Stimulated activated naive CD8-positive, alpha-beta T cell treated with anti-CD3 and anti-CD28 coated beads, Interleukin-15, Interleukin-2, amounts not matched to agents 100 U/mL and 50 U/mL, for 24 hours (primary cell): ENCODE results near the gene TRIP13.
A peak's percentile ranks its signal among the peaks of the same experiment; 100 is the strongest.
"Not testable (repeated sequence)": the region's sequence is repeated elsewhere in the genome, so short reads cannot be mapped to it uniquely, and the experiment has no call there.

Experiments
- ATAC-seq: fragments of 150-1000 bp; cut with Tn5 transposase; one replicate; pipeline ENCODE4 v1.10.0; 2021
- DNase-seq: peaks from one replicate; pipeline ENCODE4 v3.0.0; 2021

TRIP13 gene

GRCh38 chr5:891837-892393 lies 769 bp upstream of the TRIP13 start:
- no peak for DNase-seq
- ATAC-seq: peak; percentile 6

DNA sequence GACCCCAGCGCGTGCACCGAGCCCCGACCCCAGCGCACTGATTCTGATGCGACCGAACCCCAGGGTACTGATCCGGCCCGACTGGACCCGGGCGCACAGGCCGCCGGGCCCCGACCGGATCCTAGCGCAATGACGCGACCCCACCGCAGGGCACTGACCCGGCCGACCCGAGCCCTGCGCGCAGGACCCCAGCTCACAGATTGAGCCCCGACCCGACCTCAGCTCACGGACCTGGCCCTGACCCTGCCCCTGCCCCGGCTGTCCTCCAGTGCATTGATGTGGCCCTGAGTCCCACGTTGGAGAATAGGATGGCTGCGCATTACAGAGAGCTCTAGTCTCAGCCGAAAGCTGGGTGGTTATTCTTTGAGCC lies 438 bp downstream of the TRIP13 start:
- ATAC-seq (peak; percentile 16), DNase-seq (peak; percentile 23)

DNA sequence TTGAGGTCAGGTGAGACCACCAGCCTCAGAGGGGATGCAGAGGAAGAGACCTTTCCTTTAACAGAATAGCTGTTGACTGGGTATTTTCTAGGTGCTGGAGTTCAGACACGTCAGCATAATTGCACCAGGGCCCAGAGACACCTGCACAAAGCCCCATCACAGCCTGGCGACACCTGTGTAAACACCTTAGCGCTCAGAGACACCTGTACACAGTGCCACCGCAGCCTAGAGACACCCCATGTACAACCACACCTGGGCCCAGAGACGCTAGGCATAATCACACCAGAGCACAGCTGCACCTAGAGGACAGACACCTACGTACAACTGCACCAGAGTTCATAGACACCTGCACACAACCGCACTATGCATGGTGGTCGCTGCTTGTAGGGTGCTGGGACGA lies 1.0 kb downstream of the TRIP13 start:
- DNase-seq (no peak), ATAC-seq (no peak)

DNA sequence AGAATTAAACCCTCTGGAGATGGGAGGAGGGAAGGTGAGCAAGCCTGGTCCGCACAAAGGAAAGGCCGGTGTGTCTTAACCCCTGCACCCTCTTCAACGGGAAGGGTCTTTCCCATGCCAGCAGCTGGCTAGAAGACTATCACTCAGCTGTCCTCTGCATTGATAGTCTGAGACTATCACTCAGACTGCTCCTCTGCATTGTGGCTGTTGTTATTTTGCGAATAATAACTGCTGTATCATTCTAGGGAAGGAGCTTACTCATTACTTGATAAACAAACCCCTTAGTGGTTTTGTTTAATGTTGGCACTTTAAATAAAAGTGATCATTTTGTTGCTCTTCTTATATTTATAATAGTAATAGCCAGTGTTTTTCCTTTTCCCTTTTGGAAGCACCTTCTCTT lies 8.1 kb downstream of the TRIP13 start:
- no peak for DNase-seq
- no peak for ATAC-seq

- no peak for ATAC-seq
Observed at GRCh38 chr5:902129-902916, 9.6 kb downstream of the TRIP13 start.

GRCh38 chr5:903756-904096 lies 11.0 kb downstream of the TRIP13 start:
- ATAC-seq: no peak
- no peak for DNase-seq

More at GRCh38 chr5:902129-902916, 9.6 kb downstream of the TRIP13 start:
- DNase-seq: no peak

DNA sequence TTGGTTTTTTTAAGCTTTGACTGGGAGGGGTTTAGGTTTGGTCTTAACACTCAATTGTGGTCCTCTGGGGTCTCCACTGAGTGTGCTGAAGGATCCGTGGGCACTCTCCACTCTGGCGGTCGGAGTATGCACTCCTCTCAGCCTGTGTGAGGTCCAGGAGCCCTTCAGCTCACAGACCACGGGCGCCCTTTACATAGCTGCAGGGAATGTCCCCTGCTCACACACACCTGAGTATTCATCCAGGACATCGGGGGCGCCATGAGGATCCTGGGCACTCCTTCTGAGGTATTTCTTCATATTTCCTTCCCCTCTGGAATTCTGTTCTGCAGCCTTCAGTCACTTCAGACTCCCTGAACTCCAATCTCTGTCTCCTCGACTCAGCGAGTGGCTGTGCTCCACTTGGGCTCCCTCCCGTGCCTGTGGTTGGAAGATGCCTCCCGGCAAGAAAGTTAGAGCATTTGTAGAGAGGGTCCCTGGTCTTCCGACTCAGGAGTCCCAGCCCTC lies 12.5 kb downstream of the TRIP13 start:
- no peak for ATAC-seq
- DNase-seq: no peak

- DNase-seq: no peak
- ATAC-seq: no peak
Observed at GRCh38 chr5:907366-907910, 14.8 kb downstream of the TRIP13 start.

- DNase-seq: no peak
- no peak for ATAC-seq
Observed at GRCh38 chr5:908172-908571, 15.5 kb downstream of the TRIP13 start.

DNA sequence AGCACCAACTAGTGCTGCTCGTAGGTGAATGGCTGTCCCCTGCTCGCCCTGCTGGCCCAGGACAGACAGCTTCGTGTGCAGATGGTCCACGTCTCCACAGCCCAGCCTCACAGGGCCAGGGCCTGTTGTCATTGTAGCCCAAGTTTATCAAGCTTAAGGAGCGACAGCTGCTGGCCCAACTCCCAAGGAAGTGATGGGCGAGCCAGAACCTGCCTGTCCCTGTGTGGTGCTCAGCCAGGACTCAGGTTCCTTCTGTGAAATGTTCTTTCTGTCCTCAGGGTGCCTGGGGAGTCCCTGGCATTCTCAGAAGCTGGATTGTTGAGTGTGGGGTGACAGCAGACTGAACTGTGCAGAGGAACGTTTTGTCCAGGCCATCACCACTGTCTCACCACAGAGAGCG lies 16.4 kb downstream of the TRIP13 start:
- ATAC-seq (no peak), DNase-seq (no peak)

DNA sequence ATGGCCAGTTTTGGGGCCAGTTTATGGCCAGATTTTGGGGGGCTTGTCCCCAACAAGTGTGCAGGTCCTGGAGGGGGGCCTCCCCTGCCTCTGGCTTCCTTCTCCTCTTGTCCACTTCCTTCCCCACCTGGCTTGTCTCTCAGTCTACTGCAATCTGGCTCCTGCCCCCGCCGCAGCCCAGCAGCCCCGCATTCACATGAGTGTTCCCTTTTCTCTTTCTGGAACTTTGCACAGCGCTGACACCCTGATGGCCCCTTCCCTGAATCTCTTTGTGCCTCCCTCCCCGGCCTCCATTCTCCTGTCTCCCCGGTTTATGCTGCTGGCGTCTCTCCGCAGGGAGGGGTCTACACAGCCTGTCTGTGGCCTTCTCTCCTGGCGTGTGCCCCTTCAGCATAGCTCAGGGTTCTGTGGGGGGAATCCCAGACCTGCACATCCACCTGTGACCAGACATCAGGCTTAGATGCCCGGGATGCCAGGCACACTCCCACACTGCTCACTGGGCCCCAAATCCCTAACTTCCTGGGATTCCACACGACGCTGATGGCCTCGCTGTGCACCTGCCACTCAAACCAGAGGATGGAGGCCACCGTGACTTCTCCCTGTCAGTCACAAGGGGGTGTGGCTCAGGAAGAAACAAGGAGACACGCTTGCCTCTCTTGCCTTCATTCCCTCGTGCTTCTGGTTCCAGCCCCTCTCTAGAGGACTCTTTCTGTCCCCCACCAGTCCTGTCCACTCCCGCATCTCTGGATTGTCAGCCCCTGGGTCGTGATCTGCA lies 17.5 kb downstream of the TRIP13 start:
- ATAC-seq (no peak), DNase-seq (no peak)

DNA sequence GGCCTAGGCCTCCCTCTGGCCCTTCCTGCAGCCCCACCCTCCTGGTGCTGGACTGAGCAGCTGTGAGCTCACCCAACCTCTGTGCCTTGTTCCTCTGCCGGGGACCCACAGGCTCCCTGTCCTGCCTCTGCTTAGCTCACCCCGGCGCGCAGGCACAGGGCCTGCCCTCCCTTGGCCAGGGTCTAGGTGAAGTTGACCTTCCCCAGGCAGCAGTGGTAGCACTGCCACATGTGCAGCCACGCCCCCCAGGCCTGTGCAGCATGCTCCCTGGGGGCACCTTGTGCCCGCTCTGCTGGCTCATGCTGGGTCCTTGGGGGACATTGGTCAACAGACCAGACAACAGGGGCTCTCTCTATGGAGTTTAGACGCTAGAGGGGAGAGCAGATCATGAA lies 18.1 kb downstream of the TRIP13 start:
- no peak for DNase-seq
- ATAC-seq: no peak

GRCh38 chr5:911601-912000 lies 18.9 kb downstream of the TRIP13 start:
- ATAC-seq (no peak), DNase-seq (no peak)

DNA sequence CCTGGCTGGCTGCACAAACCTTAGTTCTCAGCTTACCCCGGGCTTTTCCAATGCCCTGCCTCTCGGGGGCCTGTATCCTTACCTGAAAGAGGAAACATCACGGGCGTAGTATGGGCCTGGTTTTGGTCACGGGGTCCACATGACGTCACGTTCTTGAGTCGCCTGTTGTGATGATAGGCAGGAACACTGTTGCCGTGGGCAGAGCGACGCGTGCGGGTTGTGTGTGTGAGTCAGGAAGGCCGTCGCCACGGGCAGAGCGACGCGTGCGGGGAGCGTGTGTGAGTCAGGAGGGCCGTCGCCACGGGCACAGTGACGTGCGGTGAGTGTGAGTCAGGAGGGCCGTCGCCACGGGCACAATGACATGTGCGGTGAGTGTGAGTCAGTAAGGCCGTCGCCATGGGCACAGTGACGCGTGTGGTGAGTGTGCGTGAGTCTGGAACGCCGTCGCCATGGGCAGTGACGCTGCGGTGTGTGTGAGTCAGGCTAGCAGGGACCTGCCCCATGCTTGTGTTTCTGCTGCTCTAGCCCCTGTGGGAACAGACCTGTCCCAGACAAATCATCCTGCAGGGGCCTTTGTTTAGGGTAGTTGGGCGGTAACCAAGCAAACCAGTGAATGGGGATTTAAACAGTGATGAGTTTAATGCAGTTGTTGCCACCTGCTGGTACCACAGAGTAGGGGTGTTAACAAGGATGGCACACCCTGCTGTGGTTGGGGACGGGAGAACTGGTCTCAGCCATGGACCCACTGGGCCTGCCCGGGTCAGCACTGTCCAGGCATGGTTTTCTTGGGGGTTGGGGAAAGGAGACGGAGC lies 19.8 kb downstream of the TRIP13 start:
- DNase-seq (peak; percentile 80), ATAC-seq (peak; percentile 96)

DNA sequence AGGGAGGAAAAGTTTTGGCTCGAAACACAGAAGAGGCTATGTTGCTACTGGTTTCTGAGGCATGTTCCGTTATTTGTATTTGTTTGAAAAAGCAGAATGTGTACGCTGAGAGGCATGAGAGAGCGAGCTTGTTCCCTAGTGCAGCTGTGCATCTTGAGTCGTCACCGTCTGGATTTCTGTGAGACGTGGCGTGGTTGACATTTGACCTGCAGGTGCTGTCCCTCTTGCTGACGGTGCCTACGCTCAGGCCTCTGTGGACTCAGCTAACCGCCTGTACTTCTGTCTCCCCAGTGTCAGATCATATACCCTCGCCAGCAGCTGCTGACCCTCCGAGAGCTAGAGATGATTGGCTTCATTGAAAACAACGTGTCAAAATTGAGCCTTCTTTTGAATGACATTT lies 21.5 kb downstream of the TRIP13 start:
- ATAC-seq (no peak), DNase-seq (no peak)

DNA sequence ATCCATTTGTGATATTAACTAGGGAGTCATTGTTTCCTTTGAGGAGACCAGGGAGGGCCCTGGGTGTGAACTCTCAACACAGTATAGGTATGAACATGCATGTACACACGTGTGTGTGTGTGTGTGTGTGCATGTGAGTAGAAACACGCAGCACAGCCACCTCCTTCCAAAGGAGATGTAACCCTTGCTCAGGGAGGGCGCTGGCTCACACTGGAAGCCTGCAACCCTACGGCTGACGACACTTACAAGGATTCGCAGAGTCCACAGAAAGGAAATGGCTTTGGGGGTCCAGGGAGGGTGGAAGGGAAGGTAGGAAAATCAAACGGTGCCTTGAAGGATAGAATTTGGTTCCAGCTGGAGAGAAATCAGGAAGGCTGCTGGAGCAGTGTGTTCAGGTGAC lies 21.9 kb downstream of the TRIP13 start:
- no peak for ATAC-seq
- no peak for DNase-seq

DNA sequence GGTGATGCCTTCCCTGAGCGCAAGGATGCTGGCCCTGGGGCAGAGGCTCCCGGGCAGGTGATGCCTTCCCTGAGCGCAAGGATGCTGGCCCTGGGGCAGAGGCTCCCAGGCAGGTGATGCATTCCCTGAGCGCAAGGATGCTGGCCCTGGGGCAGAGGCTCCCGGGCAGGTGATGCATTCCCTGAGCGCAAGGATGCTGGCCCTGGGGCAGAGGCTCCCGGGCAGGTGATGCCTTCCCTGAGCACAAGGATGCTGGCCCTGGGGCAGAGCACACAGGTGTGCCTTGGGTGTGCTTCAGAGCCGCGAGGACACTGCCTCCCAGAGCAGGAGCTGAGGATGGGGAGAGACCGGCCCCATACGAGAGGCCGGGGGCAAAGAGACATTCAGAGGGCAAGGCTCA lies 22.7 kb downstream of the TRIP13 start:
- not testable (repeated sequence) for ATAC-seq, DNase-seq

- DNase-seq: no peak
- ATAC-seq: no peak
Observed at GRCh38 chr5:915946-916345, 23.3 kb downstream of the TRIP13 start.

- no peak for DNase-seq
- no peak for ATAC-seq
Observed at GRCh38 chr5:916441-917293, 24.0 kb downstream of the TRIP13 start.

DNA sequence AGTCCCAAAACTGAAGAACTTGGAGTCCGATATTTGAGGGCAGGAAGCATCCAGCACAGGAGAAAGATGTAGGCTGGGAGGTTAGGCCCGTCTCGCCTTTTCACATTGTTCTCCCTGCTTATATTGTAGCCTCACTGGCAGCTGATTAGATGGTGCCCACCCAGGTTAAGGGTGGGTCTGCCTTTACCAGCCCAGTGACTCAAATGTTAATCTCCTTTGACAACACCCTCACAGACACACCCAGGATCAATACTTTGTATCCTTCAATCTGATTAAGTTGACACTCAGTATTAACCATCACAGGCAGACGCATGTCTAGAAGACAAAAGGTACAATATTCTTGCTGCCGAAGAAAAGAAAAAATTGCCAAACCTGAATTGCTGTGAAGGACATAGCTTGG lies 26.0 kb downstream of the TRIP13 start:
- not testable (repeated sequence) for DNase-seq, ATAC-seq

GRCh38 chr5:919356-920000 lies 26.8 kb downstream of the TRIP13 start:
- DNase-seq (no peak), ATAC-seq (no peak)
